OCI-LY7 (cell line): ENCODE data around the gene XAF1. TPM values are rescaled to one million over a fixed set of nuclear protein-coding genes. Genes with fewer than 3 reads are reported as not detected.

Source experiments
- BruUV-seq: library from RNA; stranded (reverse); fragments of 400-500 nt; replicated peaks from 2 replicates; lab custom pipeline; 2021; lab: Mats Ljungman, UMichigan
- CTCF ChIA-PET: fragments of 300-600 bp; sonication (Branson Sonifier 250); formaldehyde crosslinking; loops from one replicate; lab custom pipeline; 2022; ENCODE audit warnings: antibody characterized with exemption; ENCODE audit not compliant: unreplicated experiment; lab: Charles Lee
- POLR2A ChIA-PET: fragments of 300-600 bp; sonication (Branson Sonifier 250); formaldehyde crosslinking; loops from one replicate; lab custom pipeline; 2022; ENCODE audit warnings: antibody characterized with exemption; lab: Charles Lee
- DNase-seq: peaks from one replicate; pipeline ENCODE4 v3.0.0-alpha.2; 2015; ENCODE audit warnings: low spot score
- H2AFZ ChIP-seq: fragments of 200-600 bp; sonication (generic), shearing (Covaris generic); 2 replicates; pipeline ENCODE4 v1.6.1; 2014; ENCODE audit warnings: mild to moderate bottlenecking, antibody characterized with exemption, low read length, moderate library complexity
- H3K27ac ChIP-seq: fragments of 200-600 bp; sonication (generic); 2 replicates; pipeline ENCODE4 v1.5.1; 2014; ENCODE audit warnings: mixed run types, low read depth, mild to moderate bottlenecking, moderate library complexity, low read length, inconsistent platforms; ENCODE audit not compliant: poor library complexity, severe bottlenecking
- H3K36me3 ChIP-seq: fragments of 200-600 bp; sonication (generic); 2 replicates; pipeline ENCODE4 v1.6.1; 2014; ENCODE audit warnings: mild to moderate bottlenecking, antibody characterized with exemption, low read length, moderate library complexity, mixed read lengths; ENCODE audit not compliant: insufficient read depth
- H3K4me1 ChIP-seq: fragments of 200-600 bp; sonication (generic); 2 replicates; pipeline ENCODE4 v1.5.1; 2014; ENCODE audit warnings: mild to moderate bottlenecking, low read length; ENCODE audit not compliant: insufficient read depth, poor library complexity, severe bottlenecking
- H3K4me2 ChIP-seq: fragments of 200-600 bp; sonication (generic); 2 replicates; pipeline ENCODE4 v1.6.1; 2014; ENCODE audit warnings: mild to moderate bottlenecking, low read length
- H3K4me3 ChIP-seq: fragments of 200-600 bp; sonication (generic); 2 replicates; pipeline ENCODE4 v1.5.1; 2014; ENCODE audit warnings: mild to moderate bottlenecking, low read depth, low read length; ENCODE audit not compliant: poor library complexity, severe bottlenecking
- H3K79me2 ChIP-seq: fragments of 200-600 bp; sonication (generic); 2 replicates; pipeline ENCODE4 v1.6.1; 2016; ENCODE audit warnings: low read depth, mild to moderate bottlenecking, low read length, moderate library complexity, mixed read lengths; ENCODE audit not compliant: insufficient read depth
- H3K9me2 ChIP-seq: fragments of 200-600 bp; sonication (generic); 2 replicates; pipeline ENCODE4 v1.6.1; 2016; ENCODE audit warnings: mild to moderate bottlenecking, low read length, mixed read lengths; ENCODE audit not compliant: insufficient read depth
- H3K9me3 ChIP-seq: fragments of 200-600 bp; sonication (generic); 2 replicates; pipeline ENCODE4 v1.6.1; 2014; ENCODE audit warnings: mild to moderate bottlenecking, mixed run types, low read length, mixed read lengths
- H4K20me1 ChIP-seq: fragments of 200-600 bp; sonication (generic); 2 replicates; pipeline ENCODE4 v1.6.1; 2014; ENCODE audit warnings: mild to moderate bottlenecking, antibody characterized with exemption, low read length, moderate library complexity, mixed read lengths; ENCODE audit not compliant: insufficient read depth
- EZH2phosphoT487 ChIP-seq: fragments of 200-600 bp; sonication (generic); IDR thresholded peaks from 2 replicates; pipeline ENCODE4 v1.6.1; 2018; ENCODE audit warnings: low read depth, borderline replicate concordance, mild to moderate bottlenecking, mixed run types, antibody characterized with exemption, low read length, moderate library complexity, mixed read lengths
- intact Hi-C: fragments of 100-400 bp; cut with micrococcal nuclease; formaldehyde crosslinking; loops from one replicate; pipeline ENCODE4 v1.10.0; 2022; ENCODE audit not compliant: unreplicated experiment
- total RNA-seq, 2 experiments: library from RNA; depleted of rRNA in 1 of 2; stranded (reverse); fragments of >200 nt in 1 of 2; shearing (Covaris generic) in 1 of 2; gene quantifications; 2 replicates each; pipeline ENCODE4 v1.2.3, GENCODE V29; 2014 to 2022
- TF ChIP-seq, protein P1 (sequence below): fragments of 200-600 bp; sonication (generic); conservative IDR thresholded peaks from 2 replicates; pipeline ENCODE4 v1.5.1; 2014; ENCODE audit warnings: mild to moderate bottlenecking, antibody characterized with exemption, low read length, moderate library complexity, mixed read lengths

Gene XAF1
- total RNA-seq, 2 experiments from 2014 or later = 0.38 to 0.46 TPM

DNA sequence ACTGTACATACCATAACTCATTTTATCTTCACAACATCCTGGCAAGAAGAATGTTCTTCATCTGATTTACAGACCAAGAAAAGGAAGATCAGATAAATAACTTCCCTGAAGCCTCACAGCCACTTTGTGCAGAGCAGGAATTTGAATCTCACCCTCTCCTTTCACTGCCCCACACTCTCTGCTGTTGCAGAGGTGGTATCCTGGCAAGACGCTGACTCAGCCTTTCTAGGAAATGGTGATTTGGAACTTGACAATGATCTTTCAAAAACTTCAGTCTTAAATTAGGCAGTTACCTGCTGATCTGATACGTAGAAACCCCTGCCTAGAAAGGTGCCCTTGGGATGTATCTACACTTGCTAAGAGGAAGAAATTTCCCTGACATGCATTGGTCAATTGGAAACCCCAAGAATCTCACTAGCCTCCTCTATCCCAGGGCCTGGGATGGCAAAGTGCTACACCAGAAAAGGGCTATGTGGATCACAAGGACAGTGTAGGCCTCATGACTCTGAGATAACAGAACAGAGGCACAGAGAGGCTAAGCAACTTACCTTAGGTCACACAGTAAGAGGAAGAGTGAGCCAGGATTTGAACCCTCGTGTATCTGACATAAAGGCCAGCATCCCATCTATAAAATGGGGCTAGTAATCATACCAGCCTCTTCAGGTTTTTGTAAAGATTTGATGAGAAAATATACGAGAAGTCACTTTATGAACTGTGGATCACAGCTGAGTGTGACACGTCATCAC lies 38.1 kb downstream of the XAF1 start:
- intact Hi-C loops = no loop called here
- H3K9me2 ChIP-seq = no peaks in the 10 kb centered on the region

DNA sequence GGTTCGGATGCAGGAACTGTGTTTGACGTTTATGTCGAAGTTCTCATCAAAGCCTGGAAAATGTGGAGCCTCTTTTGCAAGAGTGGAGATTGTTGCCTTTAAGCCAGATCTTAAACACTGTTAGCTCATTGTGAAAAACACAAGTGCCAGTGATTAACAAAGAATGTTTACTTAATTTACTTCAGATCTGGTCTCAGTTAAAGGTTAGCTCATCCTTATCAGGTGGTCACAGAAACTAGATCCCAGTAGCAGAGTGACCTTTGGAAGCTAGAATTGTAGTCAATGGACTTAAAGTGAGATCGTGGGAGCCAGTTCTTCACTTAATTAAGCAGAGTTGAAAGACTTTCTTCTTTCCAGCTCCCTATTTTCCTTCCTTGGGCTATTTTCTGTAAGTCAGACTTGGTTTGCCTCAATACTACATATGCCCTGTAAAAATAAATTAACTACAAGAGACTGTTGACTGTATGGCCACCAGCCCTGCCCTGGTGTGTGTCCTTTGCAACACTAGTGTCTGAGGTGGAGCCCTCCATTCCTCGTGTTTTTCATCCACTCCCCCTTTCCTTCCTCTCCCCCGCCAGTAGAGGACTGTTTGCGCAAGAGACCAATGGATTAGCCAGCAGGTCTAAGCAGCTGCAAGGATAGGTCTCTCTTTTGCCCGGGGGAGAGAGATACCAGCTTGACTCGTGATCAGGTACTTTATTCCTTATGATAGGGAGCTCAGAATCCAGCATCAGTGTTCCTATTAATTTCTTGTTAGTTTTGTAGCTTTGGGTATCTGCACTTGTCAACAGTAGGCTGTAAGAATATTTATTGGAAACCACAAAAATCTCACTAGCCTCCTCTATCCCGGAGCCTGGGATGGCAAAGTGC lies 40.4 kb downstream of the XAF1 start:
- H3K9me3 ChIP-seq = no peaks in the 10 kb centered on the region
- ChIA-PET POLR2A (no interaction called here), CTCF (no interaction called here)
- H3K4me1 ChIP-seq = no peaks in the 10 kb centered on the region
- no peaks in the 10 kb centered on the region for H3K79me2 ChIP-seq
- no peaks in the 10 kb centered on the region for H3K9me2 ChIP-seq
- no peak overlapping the region for H3K4me2 ChIP-seq
- TF ChIP-seq, protein P1, sequence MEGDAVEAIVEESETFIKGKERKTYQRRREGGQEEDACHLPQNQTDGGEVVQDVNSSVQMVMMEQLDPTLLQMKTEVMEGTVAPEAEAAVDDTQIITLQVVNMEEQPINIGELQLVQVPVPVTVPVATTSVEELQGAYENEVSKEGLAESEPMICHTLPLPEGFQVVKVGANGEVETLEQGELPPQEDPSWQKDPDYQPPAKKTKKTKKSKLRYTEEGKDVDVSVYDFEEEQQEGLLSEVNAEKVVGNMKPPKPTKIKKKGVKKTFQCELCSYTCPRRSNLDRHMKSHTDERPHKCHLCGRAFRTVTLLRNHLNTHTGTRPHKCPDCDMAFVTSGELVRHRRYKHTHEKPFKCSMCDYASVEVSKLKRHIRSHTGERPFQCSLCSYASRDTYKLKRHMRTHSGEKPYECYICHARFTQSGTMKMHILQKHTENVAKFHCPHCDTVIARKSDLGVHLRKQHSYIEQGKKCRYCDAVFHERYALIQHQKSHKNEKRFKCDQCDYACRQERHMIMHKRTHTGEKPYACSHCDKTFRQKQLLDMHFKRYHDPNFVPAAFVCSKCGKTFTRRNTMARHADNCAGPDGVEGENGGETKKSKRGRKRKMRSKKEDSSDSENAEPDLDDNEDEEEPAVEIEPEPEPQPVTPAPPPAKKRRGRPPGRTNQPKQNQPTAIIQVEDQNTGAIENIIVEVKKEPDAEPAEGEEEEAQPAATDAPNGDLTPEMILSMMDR = no peak
- TF ChIP-seq EZH2phosphoT487 = no peak
- intact Hi-C loops = no loop called here
- BruUV-seq = no TSS peak
- no peak for DNase-seq
- H3K27ac ChIP-seq = no peak overlapping the region
- no peak overlapping the region for H2AFZ ChIP-seq
- H3K4me3 ChIP-seq = no peak overlapping the region
- H3K36me3 ChIP-seq = no peaks in the 10 kb centered on the region
- H4K20me1 ChIP-seq = no peaks in the 10 kb centered on the region

More for the DNA sequence above, 38.1 kb downstream of the XAF1 start:
- Histone ChIP-seq H4K20me1 (no peaks in the 10 kb centered on the region), H3K36me3 (no peaks in the 10 kb centered on the region), H3K9me3 (no peaks in the 10 kb centered on the region), H3K27ac (no peak overlapping the region), H2AFZ (no peak overlapping the region), H3K79me2 (no peaks in the 10 kb centered on the region), H3K4me1 (no peaks in the 10 kb centered on the region), H3K4me2 (no peak overlapping the region), H3K4me3 (no peak overlapping the region)
- no peak for DNase-seq
- BruUV-seq = no TSS peak
- POLR2A ChIA-PET = no interaction called here
- TF ChIP-seq EZH2phosphoT487 = no peak
- TF ChIP-seq, protein P1 = no peak
- CTCF ChIA-PET = no interaction called here
